Karpas-422 (cell line): Measurements from ENCODE around the gene CA12. TPM values are rescaled to one million over a fixed set of nuclear protein-coding genes. Genes with fewer than 3 reads are reported as not detected.

ENCODE experiments used
- DNase-seq: peaks from one replicate; pipeline ENCODE4 v3.0.0-alpha.2; 2015
- H2AFZ ChIP-seq: fragments of 200-600 bp; sonication (generic); 2 replicates; pipeline ENCODE4 v1.6.1; 2014; ENCODE audit warnings: antibody characterized with exemption, low read length, mixed read lengths
- H3K27ac ChIP-seq: fragments of 200-600 bp; sonication (generic); 2 replicates; pipeline ENCODE4 v1.5.1; 2014; ENCODE audit warnings: mild to moderate bottlenecking, low read length, moderate library complexity
- H3K27me3 ChIP-seq: fragments of 200-600 bp; sonication (generic); 2 replicates; pipeline ENCODE4 v1.6.1; 2014; ENCODE audit warnings: low read length, mixed read lengths
- H3K36me3 ChIP-seq: fragments of 200-600 bp; sonication (generic); 2 replicates; pipeline ENCODE4 v1.6.1; 2014; ENCODE audit warnings: low read length, mixed read lengths; ENCODE audit not compliant: insufficient read depth
- H3K4me1 ChIP-seq: fragments of 200-600 bp; sonication (generic); 2 replicates; pipeline ENCODE4 v1.6.1; 2014; ENCODE audit warnings: mild to moderate bottlenecking, low read length, mixed read lengths
- H3K4me2 ChIP-seq: fragments of 200-600 bp; sonication (generic); 2 replicates; pipeline ENCODE4 v1.6.1; 2014; ENCODE audit warnings: low read length, low read depth, mild to moderate bottlenecking; ENCODE audit not compliant: poor library complexity, severe bottlenecking
- H3K4me3 ChIP-seq: fragments of 200-600 bp; sonication (generic); 2 replicates; pipeline ENCODE4 v1.5.1; 2014; ENCODE audit warnings: mild to moderate bottlenecking, antibody characterized with exemption, low read length, mixed read lengths
- H3K79me2 ChIP-seq: fragments of 200-600 bp; sonication (generic); 2 replicates; pipeline ENCODE4 v1.6.1; 2014; ENCODE audit warnings: mild to moderate bottlenecking, low read length, mixed read lengths
- H3K9ac ChIP-seq: fragments of 200-600 bp; sonication (generic); 2 replicates; pipeline ENCODE4 v1.6.0; 2014; ENCODE audit warnings: low read length
- H3K9me2 ChIP-seq: fragments of 200-600 bp; sonication (generic), shearing (Covaris generic); replicated peaks from 2 replicates; pipeline ENCODE4 v1.6.0; 2014; ENCODE audit warnings: mild to moderate bottlenecking, low read length, moderate library complexity; ENCODE audit not compliant: insufficient read depth
- H3K9me3 ChIP-seq: fragments of 300-700, 200-600 bp; sonication (generic); 2 replicates; pipeline ENCODE4 v1.6.1; 2014; ENCODE audit warnings: low read length, mixed read lengths
- H4K20me1 ChIP-seq: fragments of 200-600 bp; sonication (generic); 2 replicates; pipeline ENCODE4 v1.6.1; 2014; ENCODE audit warnings: mild to moderate bottlenecking, antibody characterized with exemption, low read length, low read depth; ENCODE audit not compliant: insufficient read depth
- total RNA-seq: library from RNA; depleted of rRNA; stranded (reverse); fragments of >200 nt; shearing (Covaris generic); gene quantifications from 2 replicates; pipeline ENCODE4 v1.2.3, GENCODE V29; 2014; ENCODE audit warnings: low replicate concordance

Gene CA12
- total RNA-seq, 1 experiment from 2014 or later, result not detected

DNA sequence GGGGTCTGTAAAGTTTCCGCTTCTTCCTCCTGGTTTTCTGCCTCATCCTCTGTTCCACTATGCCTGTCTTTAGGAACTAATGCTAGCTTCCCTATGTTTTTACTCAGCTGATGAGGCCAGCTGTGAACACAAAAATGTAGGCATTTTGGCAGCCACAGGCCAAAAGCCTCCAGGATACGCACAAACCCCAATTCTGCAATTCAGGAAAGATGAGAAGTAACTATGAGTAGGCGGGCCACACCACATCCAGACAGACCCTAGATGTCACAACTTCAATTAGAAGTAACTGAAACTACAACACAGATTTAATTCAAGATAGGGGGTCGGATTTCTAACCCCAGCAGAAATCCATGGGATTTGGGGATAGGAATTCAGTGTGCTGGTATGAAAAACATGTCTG is 11.9 kb downstream of the CA12 start:
- Histone ChIP-seq H3K4me1 (no peaks in the 10 kb centered on the region; the same call in 1 of the 2 replicates), H3K9me2 (no peaks in the 10 kb centered on the region), H3K36me3 (no peaks in the 10 kb centered on the region), H3K9me3 (no peaks in the 10 kb centered on the region), H2AFZ (no peak overlapping the region), H3K4me3 (no peak overlapping the region), H3K27me3 (no peaks in the 10 kb centered on the region), H3K27ac (no peak overlapping the region), H3K79me2 (no peaks in the 10 kb centered on the region), H3K9ac (no peak overlapping the region), H3K4me2 (no peak overlapping the region), H4K20me1 (no peaks in the 10 kb centered on the region)
- no peak for DNase-seq

DNA sequence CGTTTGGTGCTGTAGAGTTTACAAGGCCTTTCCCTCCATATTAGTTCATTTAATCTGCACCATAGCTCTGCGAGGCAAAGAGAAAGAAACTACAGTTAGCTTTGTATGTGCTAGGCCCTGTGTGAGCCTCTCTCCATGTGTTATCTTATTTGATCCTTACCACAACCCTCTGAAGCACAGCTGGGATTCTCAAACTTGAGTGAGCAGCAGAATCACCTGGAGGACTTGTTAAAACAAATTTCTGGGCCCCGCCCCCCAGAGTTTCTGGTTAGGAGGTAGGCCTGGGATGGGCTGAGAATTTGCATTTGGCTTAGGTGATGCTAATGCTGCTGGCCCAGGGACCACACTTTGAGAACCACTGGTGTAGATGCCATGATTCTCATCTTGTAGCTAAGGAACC is 12.3 kb downstream of the CA12 start:
- no peaks in the 10 kb centered on the region for H3K79me2 ChIP-seq
- H3K36me3 ChIP-seq, result no peaks in the 10 kb centered on the region
- H2AFZ ChIP-seq, result no peak overlapping the region
- H3K9me2 ChIP-seq, result no peaks in the 10 kb centered on the region
- no peaks in the 10 kb centered on the region for H3K27me3 ChIP-seq
- H3K4me2 ChIP-seq, result no peak overlapping the region
- H3K9me3 ChIP-seq, result no peaks in the 10 kb centered on the region
- H4K20me1 ChIP-seq, result no peaks in the 10 kb centered on the region
- DNase-seq, result no peak
- H3K4me3 ChIP-seq, result no peak overlapping the region
- H3K27ac ChIP-seq, result no peak overlapping the region
- no peaks in the 10 kb centered on the region; the same call in 1 of the 2 replicates for H3K4me1 ChIP-seq
- no peak overlapping the region for H3K9ac ChIP-seq

DNA sequence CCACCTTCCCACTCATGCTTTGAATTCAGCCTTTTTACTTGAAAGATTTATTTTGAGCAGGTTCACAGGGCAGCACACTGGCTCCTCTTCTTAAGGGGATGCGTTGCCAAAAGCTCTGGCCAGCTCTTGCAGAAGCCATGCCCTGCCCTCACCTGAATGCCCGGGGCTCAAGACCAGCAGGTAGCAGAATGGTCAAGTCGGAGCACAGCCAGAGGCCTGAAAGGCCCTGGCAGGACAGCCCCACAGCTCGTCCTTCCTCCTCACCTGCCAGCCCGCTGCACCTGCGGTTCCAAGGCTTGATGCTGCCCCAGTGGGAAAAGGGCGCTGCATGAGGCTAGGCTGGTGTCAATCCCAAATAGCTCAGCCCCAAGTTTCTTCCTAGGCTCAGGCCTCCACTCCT is 13.1 kb downstream of the CA12 start:
- Histone ChIP-seq H4K20me1 (no peaks in the 10 kb centered on the region), H3K27me3 (no peaks in the 10 kb centered on the region), H3K9me3 (no peaks in the 10 kb centered on the region), H3K27ac (no peak overlapping the region), H3K79me2 (no peaks in the 10 kb centered on the region), H3K9me2 (no peaks in the 10 kb centered on the region), H3K9ac (no peak overlapping the region), H3K4me1 (no peaks in the 10 kb centered on the region; the same call in 1 of the 2 replicates), H3K4me3 (no peak overlapping the region), H2AFZ (no peak overlapping the region), H3K36me3 (no peaks in the 10 kb centered on the region), H3K4me2 (no peak overlapping the region)
- DNase-seq, result no peak

DNA sequence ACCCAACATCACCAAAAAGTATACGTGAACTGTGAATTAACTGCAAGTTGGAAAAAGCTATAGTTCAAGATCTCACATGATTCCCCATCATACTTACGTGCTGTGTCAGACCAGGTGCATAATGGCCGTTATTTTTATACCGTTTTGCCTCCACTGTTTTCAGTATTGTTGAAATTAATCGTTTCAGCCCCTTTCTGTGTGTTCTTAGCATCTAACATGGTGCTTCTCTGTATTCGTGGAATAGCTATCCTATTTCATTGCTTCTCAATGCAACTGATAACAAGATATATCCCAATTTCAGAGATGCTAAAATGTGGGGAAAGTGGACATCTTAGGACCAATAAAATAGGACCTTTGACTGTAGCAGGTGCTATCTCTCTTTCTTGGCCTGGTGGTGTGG is 13.7 kb downstream of the CA12 start:
- no peaks in the 10 kb centered on the region for H3K27me3 ChIP-seq

DNA sequence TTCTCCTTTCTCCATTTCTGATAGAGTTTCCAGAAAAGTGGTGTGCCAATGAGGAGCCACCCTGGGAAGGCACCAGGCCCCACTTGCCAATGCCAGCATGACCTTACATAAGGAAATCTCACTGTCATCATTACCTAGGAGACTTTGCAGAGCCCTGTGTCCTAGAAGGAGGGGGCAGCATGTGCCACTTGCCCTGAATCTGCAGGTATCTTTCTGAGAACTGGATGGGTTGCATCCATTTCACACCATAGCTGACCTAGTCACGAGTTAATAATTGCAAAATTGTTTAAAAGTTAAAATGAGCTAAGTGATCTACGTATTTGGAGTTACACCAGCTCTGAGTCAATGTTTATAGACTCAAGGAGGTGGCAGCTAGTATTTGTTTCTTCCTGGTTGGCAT is 14.3 kb downstream of the CA12 start:
- H3K36me3 ChIP-seq, result no peaks in the 10 kb centered on the region
- H2AFZ ChIP-seq, result no peak overlapping the region
- H3K4me1 ChIP-seq, result no peaks in the 10 kb centered on the region; the same call in none of the 2 replicates
- DNase-seq, result no peak
- no peaks in the 10 kb centered on the region for H3K27me3 ChIP-seq
- no peak overlapping the region for H3K4me2 ChIP-seq
- no peaks in the 10 kb centered on the region for H3K9me3 ChIP-seq
- H3K9me2 ChIP-seq, result no peaks in the 10 kb centered on the region
- no peak overlapping the region for H3K27ac ChIP-seq
- H4K20me1 ChIP-seq, result no peaks in the 10 kb centered on the region
- H3K9ac ChIP-seq, result no peak overlapping the region
- no peaks in the 10 kb centered on the region for H3K79me2 ChIP-seq
- no peak overlapping the region for H3K4me3 ChIP-seq

More for the DNA sequence above, 13.7 kb downstream of the CA12 start:
- H3K79me2 ChIP-seq, result no peaks in the 10 kb centered on the region
- H3K4me1 ChIP-seq, result no peaks in the 10 kb centered on the region; the same call in none of the 2 replicates
- no peaks in the 10 kb centered on the region for H3K9me3 ChIP-seq
- no peak overlapping the region for H3K4me2 ChIP-seq
- H3K36me3 ChIP-seq, result no peaks in the 10 kb centered on the region
- H2AFZ ChIP-seq, result no peak overlapping the region
- H3K27ac ChIP-seq, result no peak overlapping the region
- H3K9ac ChIP-seq, result no peak overlapping the region
- no peaks in the 10 kb centered on the region for H3K9me2 ChIP-seq
- H3K4me3 ChIP-seq, result no peak overlapping the region
- H4K20me1 ChIP-seq, result no peaks in the 10 kb centered on the region
- DNase-seq, result no peak

DNA sequence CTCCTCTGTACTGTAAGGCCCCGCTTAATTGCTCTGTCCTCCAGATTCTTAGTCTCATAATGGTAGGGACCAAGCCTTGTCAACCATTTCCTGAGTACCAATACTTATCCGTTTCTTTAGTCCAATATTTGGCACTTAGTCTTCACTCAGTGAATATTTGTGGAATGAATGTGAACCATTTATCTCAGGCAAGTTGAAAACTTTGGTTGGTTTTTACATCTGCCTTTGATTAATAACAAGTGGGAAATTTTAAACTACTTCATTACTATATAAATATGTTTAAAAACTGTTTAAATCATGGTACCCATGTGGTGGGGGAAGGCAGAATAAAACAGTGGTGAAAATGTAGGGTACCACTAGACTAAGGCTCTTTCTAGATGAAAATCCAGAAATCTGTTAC is 15.2 kb downstream of the CA12 start:
- Histone ChIP-seq H3K27me3 (no peaks in the 10 kb centered on the region), H3K4me1 (no peaks in the 10 kb centered on the region; the same call in none of the 2 replicates), H3K79me2 (no peaks in the 10 kb centered on the region), H3K4me2 (no peak overlapping the region), H3K27ac (no peak overlapping the region), H3K9ac (no peak overlapping the region), H3K9me2 (no peaks in the 10 kb centered on the region), H4K20me1 (no peaks in the 10 kb centered on the region), H3K9me3 (no peaks in the 10 kb centered on the region), H2AFZ (no peak overlapping the region), H3K4me3 (no peak overlapping the region), H3K36me3 (no peaks in the 10 kb centered on the region)
- no peak for DNase-seq

DNA sequence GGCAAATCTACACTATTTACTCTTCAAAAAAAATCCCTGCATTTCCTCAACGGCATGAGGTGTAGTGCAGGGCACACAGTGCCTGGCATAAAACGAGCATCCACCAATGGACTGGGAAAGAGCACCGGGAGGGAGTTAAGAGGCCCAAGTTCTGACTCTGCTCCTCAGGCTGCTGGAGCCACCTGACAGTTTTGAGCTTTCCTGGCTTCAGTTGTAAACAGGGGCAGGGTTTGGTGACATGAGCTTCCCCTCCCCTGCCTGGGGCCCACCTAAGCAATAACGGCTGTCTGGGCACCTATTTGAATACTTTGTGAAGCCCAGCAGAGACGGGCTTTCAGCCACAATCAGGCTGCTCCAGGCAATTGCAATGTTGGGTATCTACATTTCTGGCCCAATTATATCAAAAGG is 16.4 kb downstream of the CA12 start:
- no peaks in the 10 kb centered on the region for H3K36me3 ChIP-seq
- no peak overlapping the region for H2AFZ ChIP-seq
- H3K27me3 ChIP-seq, result no peaks in the 10 kb centered on the region
- no peak overlapping the region for H3K4me2 ChIP-seq
- no peaks in the 10 kb centered on the region for H3K79me2 ChIP-seq
- H3K27ac ChIP-seq, result no peak overlapping the region
- no peak for DNase-seq
- H3K9me2 ChIP-seq, result no peaks in the 10 kb centered on the region
- no peaks in the 10 kb centered on the region; the same call in none of the 2 replicates for H3K4me1 ChIP-seq
- no peak overlapping the region for H3K4me3 ChIP-seq
- H4K20me1 ChIP-seq, result no peaks in the 10 kb centered on the region
- no peaks in the 10 kb centered on the region for H3K9me3 ChIP-seq
- H3K9ac ChIP-seq, result no peak overlapping the region

DNA sequence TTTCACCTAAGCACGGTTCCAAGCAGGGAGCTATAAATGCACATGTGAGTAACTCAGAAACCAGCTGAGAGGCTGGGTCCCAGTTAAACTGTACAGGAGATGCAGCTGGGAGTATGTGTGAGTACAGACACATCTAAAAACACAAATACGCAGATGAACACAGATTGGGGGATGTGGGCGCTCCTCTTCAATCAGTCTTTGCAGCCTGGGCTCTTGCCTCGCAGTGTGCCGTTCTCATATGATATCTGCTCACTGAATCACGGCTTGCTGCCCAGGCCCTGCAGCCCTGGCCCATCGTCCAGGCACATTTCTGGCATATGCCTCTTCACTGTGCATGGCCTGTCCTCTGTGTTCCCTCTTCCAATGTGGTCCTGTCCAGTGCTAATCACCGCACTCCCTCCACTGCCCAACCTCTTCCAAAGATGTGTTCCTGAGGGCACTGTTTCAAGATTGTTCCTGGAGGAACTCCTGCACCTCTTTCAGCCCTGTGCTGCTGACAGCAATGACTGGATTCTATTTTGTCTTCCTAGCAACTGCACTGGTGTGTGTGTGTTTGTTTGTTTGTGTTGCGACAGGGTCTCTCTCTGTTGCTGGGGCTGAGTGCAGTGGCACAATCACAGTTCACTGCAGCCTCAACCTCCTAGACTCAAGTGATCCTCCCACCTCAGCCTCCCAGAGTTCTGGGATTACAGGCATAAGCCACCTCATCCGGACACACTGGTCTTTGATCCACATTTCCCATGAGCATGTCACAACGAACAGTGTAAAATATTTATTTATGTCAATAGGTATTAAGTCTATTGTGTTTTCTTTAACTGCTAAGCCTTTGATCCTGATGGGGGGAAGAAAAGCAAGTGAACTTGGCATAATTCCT is 17.0 kb downstream of the CA12 start:
- no peaks in the 10 kb centered on the region for H3K9me3 ChIP-seq
- H3K4me2 ChIP-seq, result no peak overlapping the region
- no peaks in the 10 kb centered on the region for H3K9me2 ChIP-seq
- no peaks in the 10 kb centered on the region for H3K79me2 ChIP-seq
- no peaks in the 10 kb centered on the region for H3K27me3 ChIP-seq
- no peaks in the 10 kb centered on the region for H3K36me3 ChIP-seq
- no peak overlapping the region for H3K9ac ChIP-seq
- no peaks in the 10 kb centered on the region for H4K20me1 ChIP-seq
- H3K27ac ChIP-seq, result no peak overlapping the region
- no peak overlapping the region for H3K4me3 ChIP-seq
- H2AFZ ChIP-seq, result no peak overlapping the region
- DNase-seq, result no peak
- no peaks in the 10 kb centered on the region; the same call in none of the 2 replicates for H3K4me1 ChIP-seq
